Measurements from ENCODE around the gene AUP1. TPM values are rescaled to one million over a fixed set of nuclear protein-coding genes. Genes with fewer than 3 reads are reported as not detected.

AUP1 gene
- polyA plus RNA-seq, 1 donor from 2014 or later: 153 TPM

DNA sequence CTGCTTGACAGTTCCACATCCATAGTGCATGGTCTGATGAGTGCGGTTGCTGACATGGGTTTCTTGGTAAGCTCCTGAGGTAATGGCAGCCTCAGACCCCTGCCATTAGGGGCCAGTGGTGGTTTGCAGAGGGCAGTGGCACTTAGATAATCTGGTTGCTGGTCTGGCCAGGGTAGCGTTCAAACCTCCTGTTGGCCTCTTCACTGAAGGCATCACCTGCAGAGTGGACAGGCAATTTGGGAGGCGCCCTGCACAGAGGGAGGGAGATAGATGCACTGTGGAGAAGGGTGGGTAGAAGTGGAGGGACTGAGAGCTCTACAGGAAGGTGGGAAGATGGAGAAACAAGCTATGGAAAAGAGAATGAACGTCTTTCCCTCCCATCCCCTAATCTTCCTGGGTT lies 4.0 kb upstream of the AUP1 start:
- Histone ChIP-seq H3F3A (ENCODE audit: insufficient read depth, low read length, poor library complexity, severe bottlenecking) (no peaks in the 10 kb centered on the region), H3K9ac (ENCODE audit: low read length) (no peak overlapping the region), H3K27ac (ENCODE audit: low read length) (no peak overlapping the region), H4K20me1 (ENCODE audit: insufficient read depth) (no peaks in the 10 kb centered on the region), H3K4me3 (ENCODE audit: low read length) (no peak overlapping the region), H3K9me3 (ENCODE audit: low read length) (no peaks in the 10 kb centered on the region), H3K36me3 (ENCODE audit: insufficient read depth, low read length) (no peaks in the 10 kb centered on the region), H3K79me2 (replicated peaks; ENCODE audit: insufficient read depth, low read length) (peaks cover 10% of the 10 kb centered on the region), H2AFZ (ENCODE audit: low read depth, low read length) (no peak overlapping the region), H3K27me3 (ENCODE audit: insufficient read depth, low read depth, low read length) (no peaks in the 10 kb centered on the region), H3K4me2 (ENCODE audit: low read length) (no peak overlapping the region), H3K9me2 (ENCODE audit: insufficient read depth, low read length) (no peaks in the 10 kb centered on the region)
- TF ChIP-seq SMC3 (conservative IDR thresholded peaks at IDR 0.05; ENCODE audit: poor library complexity): no peak
- TF ChIP-seq RAD21 (conservative IDR thresholded peaks at IDR 0.05): no peak

DNA sequence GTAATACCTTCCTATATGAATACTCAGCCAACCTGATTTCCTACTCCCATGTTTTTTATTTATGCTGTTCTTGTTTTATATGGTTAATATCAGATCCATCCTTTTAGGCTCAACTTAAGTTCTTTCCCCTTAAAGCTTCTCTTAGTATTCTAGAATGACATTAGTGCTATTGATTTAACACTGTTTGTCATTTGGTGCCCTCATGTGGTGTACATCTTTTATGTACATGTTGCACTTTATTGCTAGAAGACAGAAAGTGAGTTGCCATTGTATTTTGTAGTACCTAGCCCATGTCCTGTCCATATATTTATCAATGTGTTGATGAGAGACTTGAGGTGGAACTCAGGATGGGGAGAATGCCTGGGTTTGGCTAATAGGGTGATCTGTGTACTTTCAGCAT lies 2.7 kb upstream of the AUP1 start:
- no peaks in the 10 kb centered on the region for H3K9me2 ChIP-seq (ENCODE audit: insufficient read depth, low read length)
- no peaks in the 10 kb centered on the region for H3F3A ChIP-seq (ENCODE audit: insufficient read depth, low read length, poor library complexity, severe bottlenecking)
- no peaks in the 10 kb centered on the region for H3K9me3 ChIP-seq (ENCODE audit: low read length)
- H3K36me3 ChIP-seq (ENCODE audit: insufficient read depth, low read length): no peaks in the 10 kb centered on the region
- peak overlapping the region; percentile 73 for H3K4me3 ChIP-seq (ENCODE audit: low read length)
- H3K9ac ChIP-seq (ENCODE audit: low read length): no peak overlapping the region
- H2AFZ ChIP-seq (ENCODE audit: low read depth, low read length): no peak overlapping the region
- TF ChIP-seq EZH2 (IDR thresholded peaks at IDR 0.05; ENCODE audit: borderline replicate concordance, insufficient read depth, low read length, poor library complexity, severe bottlenecking) (no peak), SMC3 (conservative IDR thresholded peaks at IDR 0.05; ENCODE audit: poor library complexity) (peak; percentile 63), RAD21 (conservative IDR thresholded peaks at IDR 0.05) (peak; percentile 69)
- TF ChIP-seq, protein P1, sequence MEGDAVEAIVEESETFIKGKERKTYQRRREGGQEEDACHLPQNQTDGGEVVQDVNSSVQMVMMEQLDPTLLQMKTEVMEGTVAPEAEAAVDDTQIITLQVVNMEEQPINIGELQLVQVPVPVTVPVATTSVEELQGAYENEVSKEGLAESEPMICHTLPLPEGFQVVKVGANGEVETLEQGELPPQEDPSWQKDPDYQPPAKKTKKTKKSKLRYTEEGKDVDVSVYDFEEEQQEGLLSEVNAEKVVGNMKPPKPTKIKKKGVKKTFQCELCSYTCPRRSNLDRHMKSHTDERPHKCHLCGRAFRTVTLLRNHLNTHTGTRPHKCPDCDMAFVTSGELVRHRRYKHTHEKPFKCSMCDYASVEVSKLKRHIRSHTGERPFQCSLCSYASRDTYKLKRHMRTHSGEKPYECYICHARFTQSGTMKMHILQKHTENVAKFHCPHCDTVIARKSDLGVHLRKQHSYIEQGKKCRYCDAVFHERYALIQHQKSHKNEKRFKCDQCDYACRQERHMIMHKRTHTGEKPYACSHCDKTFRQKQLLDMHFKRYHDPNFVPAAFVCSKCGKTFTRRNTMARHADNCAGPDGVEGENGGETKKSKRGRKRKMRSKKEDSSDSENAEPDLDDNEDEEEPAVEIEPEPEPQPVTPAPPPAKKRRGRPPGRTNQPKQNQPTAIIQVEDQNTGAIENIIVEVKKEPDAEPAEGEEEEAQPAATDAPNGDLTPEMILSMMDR (IDR thresholded peaks at IDR 0.05; ENCODE audit: poor library complexity, severe bottlenecking): peak; percentile 66
- no peaks in the 10 kb centered on the region for H4K20me1 ChIP-seq (ENCODE audit: insufficient read depth)
- no peak overlapping the region for H3K27ac ChIP-seq (ENCODE audit: low read length)
- no peak overlapping the region for H3K4me2 ChIP-seq (ENCODE audit: low read length)
- peaks cover 14% of the 10 kb centered on the region for H3K79me2 ChIP-seq (replicated peaks; ENCODE audit: insufficient read depth, low read length)
- no peaks in the 10 kb centered on the region for H3K27me3 ChIP-seq (ENCODE audit: insufficient read depth, low read depth, low read length)

DNA sequence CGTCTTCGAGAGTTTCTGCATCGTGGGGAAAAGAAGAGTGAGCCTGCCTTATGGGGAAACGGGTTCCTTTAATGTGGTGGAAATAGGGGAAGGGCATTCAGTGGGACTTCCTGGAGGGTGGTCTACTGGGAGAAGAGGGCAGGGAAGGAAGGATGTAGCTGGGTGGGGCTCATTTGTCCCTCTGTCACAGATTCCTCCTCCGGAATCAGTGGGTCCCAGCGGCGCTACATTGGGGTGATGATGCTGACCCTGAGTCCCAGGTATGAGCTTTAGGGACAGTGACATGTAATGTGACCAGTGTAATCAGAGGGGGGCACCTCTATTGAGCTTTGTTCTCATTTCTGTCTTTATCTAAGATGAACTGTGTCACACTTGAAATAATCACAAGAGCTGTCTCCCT lies 2.2 kb upstream of the AUP1 start:
- no peaks in the 10 kb centered on the region for H3K27me3 ChIP-seq (ENCODE audit: insufficient read depth, low read depth, low read length)
- no peak overlapping the region for H2AFZ ChIP-seq (ENCODE audit: low read depth, low read length)
- no peaks in the 10 kb centered on the region for H3K36me3 ChIP-seq (ENCODE audit: insufficient read depth, low read length)
- H3K79me2 ChIP-seq (replicated peaks; ENCODE audit: insufficient read depth, low read length): peaks cover 14% of the 10 kb centered on the region
- no peak overlapping the region for H3K9ac ChIP-seq (ENCODE audit: low read length)
- no peak overlapping the region for H3K4me2 ChIP-seq (ENCODE audit: low read length)
- H3F3A ChIP-seq (ENCODE audit: insufficient read depth, low read length, poor library complexity, severe bottlenecking): no peaks in the 10 kb centered on the region
- H4K20me1 ChIP-seq (ENCODE audit: insufficient read depth): no peaks in the 10 kb centered on the region
- no peaks in the 10 kb centered on the region for H3K9me3 ChIP-seq (ENCODE audit: low read length)
- H3K9me2 ChIP-seq (ENCODE audit: insufficient read depth, low read length): no peaks in the 10 kb centered on the region
- H3K4me3 ChIP-seq (ENCODE audit: low read length): peak overlapping the region; percentile 73
- H3K27ac ChIP-seq (ENCODE audit: low read length): no peak overlapping the region
- TF ChIP-seq EP300 (conservative IDR thresholded peaks at IDR 0.05; ENCODE audit: poor library complexity, severe bottlenecking): no peak
- no peak for TF ChIP-seq SMC3 (conservative IDR thresholded peaks at IDR 0.05; ENCODE audit: poor library complexity)
- no peak for TF ChIP-seq POLR2AphosphoS5 (IDR thresholded peaks at IDR 0.05)
- TF ChIP-seq, protein P1 (IDR thresholded peaks at IDR 0.05; ENCODE audit: poor library complexity, severe bottlenecking): no peak
- TF ChIP-seq, protein P2, sequence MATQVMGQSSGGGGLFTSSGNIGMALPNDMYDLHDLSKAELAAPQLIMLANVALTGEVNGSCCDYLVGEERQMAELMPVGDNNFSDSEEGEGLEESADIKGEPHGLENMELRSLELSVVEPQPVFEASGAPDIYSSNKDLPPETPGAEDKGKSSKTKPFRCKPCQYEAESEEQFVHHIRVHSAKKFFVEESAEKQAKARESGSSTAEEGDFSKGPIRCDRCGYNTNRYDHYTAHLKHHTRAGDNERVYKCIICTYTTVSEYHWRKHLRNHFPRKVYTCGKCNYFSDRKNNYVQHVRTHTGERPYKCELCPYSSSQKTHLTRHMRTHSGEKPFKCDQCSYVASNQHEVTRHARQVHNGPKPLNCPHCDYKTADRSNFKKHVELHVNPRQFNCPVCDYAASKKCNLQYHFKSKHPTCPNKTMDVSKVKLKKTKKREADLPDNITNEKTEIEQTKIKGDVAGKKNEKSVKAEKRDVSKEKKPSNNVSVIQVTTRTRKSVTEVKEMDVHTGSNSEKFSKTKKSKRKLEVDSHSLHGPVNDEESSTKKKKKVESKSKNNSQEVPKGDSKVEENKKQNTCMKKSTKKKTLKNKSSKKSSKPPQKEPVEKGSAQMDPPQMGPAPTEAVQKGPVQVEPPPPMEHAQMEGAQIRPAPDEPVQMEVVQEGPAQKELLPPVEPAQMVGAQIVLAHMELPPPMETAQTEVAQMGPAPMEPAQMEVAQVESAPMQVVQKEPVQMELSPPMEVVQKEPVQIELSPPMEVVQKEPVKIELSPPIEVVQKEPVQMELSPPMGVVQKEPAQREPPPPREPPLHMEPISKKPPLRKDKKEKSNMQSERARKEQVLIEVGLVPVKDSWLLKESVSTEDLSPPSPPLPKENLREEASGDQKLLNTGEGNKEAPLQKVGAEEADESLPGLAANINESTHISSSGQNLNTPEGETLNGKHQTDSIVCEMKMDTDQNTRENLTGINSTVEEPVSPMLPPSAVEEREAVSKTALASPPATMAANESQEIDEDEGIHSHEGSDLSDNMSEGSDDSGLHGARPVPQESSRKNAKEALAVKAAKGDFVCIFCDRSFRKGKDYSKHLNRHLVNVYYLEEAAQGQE (IDR thresholded peaks at IDR 0.05; ENCODE audit: borderline replicate concordance): no peak
- no peak for TF ChIP-seq RAD21 (conservative IDR thresholded peaks at IDR 0.05)
- no peak for TF ChIP-seq EZH2 (IDR thresholded peaks at IDR 0.05; ENCODE audit: borderline replicate concordance, insufficient read depth, low read length, poor library complexity, severe bottlenecking)
- no peak for TF ChIP-seq MXI1 (conservative IDR thresholded peaks at IDR 0.05; ENCODE audit: poor library complexity, severe bottlenecking)
- TF ChIP-seq TAF1 (IDR thresholded peaks at IDR 0.05; ENCODE audit: low read depth): no peak
